Measurements from ENCODE around the gene PCYOX1L.

PCYOX1L gene

GRCh38 chr5:149381986-149382338, 24.1 kb downstream of the PCYOX1L start:
- peak; percentile 10; the same call in 1 of the 2 replicates for TF ChIP-seq MAX (IDR thresholded peaks at IDR 0.05; ENCODE audit: low read depth, low read length)
- TF ChIP-seq POLR2A (IDR thresholded peaks at IDR 0.05; ENCODE audit: extremely low read depth, insufficient read length) = no peak
- peak; percentile 91 for TF ChIP-seq CTCF (IDR thresholded peaks at IDR 0.05; ENCODE audit: low read depth, low read length)
- DNase-seq (ENCODE audit: low read depth) = peak; percentile 82
- H3K4me3 ChIP-seq (ENCODE audit: low read depth, low read length) = no peak overlapping the region

- TF ChIP-seq CTCF (IDR thresholded peaks at IDR 0.05; ENCODE audit: low read depth, low read length) = no peak
- no peak for TF ChIP-seq MYC (IDR thresholded peaks at IDR 0.05; ENCODE audit: low read depth, low read length)
- no peak for TF ChIP-seq MAX (IDR thresholded peaks at IDR 0.05; ENCODE audit: low read depth, low read length)
- no peak for TF ChIP-seq POLR2A (IDR thresholded peaks at IDR 0.05; ENCODE audit: extremely low read depth, insufficient read length)
- DNase-seq (ENCODE audit: low read depth) = no peak
Observed at GRCh38 chr5:149382517-149383220, 24.8 kb downstream of the PCYOX1L start.

GRCh38 chr5:149383399-149383798, 25.6 kb downstream of the PCYOX1L start:
- TF ChIP-seq CTCF (IDR thresholded peaks at IDR 0.05; ENCODE audit: low read depth, low read length) = no peak
- TF ChIP-seq MYC (IDR thresholded peaks at IDR 0.05; ENCODE audit: low read depth, low read length) = no peak
- TF ChIP-seq POLR2A (IDR thresholded peaks at IDR 0.05; ENCODE audit: extremely low read depth, insufficient read length) = no peak
- TF ChIP-seq MAX (IDR thresholded peaks at IDR 0.05; ENCODE audit: low read depth, low read length) = no peak
- no peak for DNase-seq (ENCODE audit: low read depth)
- no peak overlapping the region for H3K4me3 ChIP-seq (ENCODE audit: low read depth, low read length)

More at GRCh38 chr5:149382517-149383220, 24.8 kb downstream of the PCYOX1L start:
- H3K4me3 ChIP-seq (ENCODE audit: low read depth, low read length) = no peak overlapping the region

- no peak overlapping the region for H3K4me3 ChIP-seq (ENCODE audit: low read depth, low read length)
- no peak for DNase-seq (ENCODE audit: low read depth)
- TF ChIP-seq CTCF (IDR thresholded peaks at IDR 0.05; ENCODE audit: low read depth, low read length) (no peak), POLR2A (IDR thresholded peaks at IDR 0.05; ENCODE audit: extremely low read depth, insufficient read length) (no peak), MYC (IDR thresholded peaks at IDR 0.05; ENCODE audit: low read depth, low read length) (no peak), MAX (IDR thresholded peaks at IDR 0.05; ENCODE audit: low read depth, low read length) (no peak)
Observed at GRCh38 chr5:149386166-149386565, 28.3 kb downstream of the PCYOX1L start.

GRCh38 chr5:149387081-149387631, 29.3 kb downstream of the PCYOX1L start:
- no peak overlapping the region for H3K4me3 ChIP-seq (ENCODE audit: low read depth, low read length)
- no peak for TF ChIP-seq CTCF (IDR thresholded peaks at IDR 0.05; ENCODE audit: low read depth, low read length)
- no peak for TF ChIP-seq MAX (IDR thresholded peaks at IDR 0.05; ENCODE audit: low read depth, low read length)
- no peak for TF ChIP-seq POLR2A (IDR thresholded peaks at IDR 0.05; ENCODE audit: extremely low read depth, insufficient read length)
- TF ChIP-seq MYC (IDR thresholded peaks at IDR 0.05; ENCODE audit: low read depth, low read length) = no peak

More at GRCh38 chr5:149387081-149387631, 29.3 kb downstream of the PCYOX1L start:
- DNase-seq (ENCODE audit: low read depth) = no peak
